ENCODE data around the gene GGT6. TPM values are rescaled to one million over a fixed set of nuclear protein-coding genes. Genes with fewer than 3 reads are reported as not detected.

Gene GGT6
- total RNA-seq, 2 donors from 2014 or later = not detected

DNA sequence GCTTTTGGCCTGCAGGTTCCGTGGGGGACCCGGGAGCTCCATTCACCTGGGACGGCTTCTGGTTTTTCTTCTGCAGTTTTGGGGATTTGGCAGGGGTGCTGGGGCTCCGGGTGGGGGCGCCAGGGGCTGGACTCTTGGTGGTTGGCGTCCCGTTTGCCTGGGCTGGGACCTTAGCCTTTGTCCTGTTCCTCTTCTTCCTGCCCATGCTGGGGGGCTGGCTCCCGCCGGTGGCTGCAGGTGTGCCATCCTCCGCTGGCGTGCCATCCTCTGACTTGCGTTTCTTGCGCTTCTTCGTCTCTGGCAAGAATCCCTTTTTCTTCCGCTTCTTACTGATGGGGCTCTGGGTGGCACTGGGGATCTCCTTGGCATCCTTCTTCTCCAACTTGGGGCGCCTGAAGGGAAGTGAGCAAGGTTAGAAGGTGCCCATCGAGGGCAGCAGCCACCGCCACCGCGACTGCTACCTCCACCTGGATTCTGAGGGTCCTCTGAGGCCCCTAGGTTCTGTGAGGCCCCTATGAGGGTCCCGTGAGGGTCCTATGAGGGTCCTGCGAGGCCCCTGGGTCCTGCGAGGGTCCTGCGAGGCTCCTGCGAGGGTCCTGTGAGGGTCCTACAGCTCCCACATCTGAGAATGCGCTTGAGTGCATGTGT is 20.7 kb downstream of the GGT6 start:
- peaks cover 6% of the 10 kb centered on the region for H3K36me3 Mint-ChIP-seq
- H3K27ac Mint-ChIP-seq = no peak overlapping the region
- DNase-seq (ENCODE audit: low spot score) = no peak
- H3K4me1 Mint-ChIP-seq (ENCODE audit: low read depth in 2 of 2) = no peaks in the 10 kb centered on the region
- ATAC-seq = no peak
- H3K4me3 Mint-ChIP-seq = no peak overlapping the region
- H3K27me3 Mint-ChIP-seq = no peaks in the 10 kb centered on the region
- no peaks in the 10 kb centered on the region for H3K9me3 Mint-ChIP-seq

DNA sequence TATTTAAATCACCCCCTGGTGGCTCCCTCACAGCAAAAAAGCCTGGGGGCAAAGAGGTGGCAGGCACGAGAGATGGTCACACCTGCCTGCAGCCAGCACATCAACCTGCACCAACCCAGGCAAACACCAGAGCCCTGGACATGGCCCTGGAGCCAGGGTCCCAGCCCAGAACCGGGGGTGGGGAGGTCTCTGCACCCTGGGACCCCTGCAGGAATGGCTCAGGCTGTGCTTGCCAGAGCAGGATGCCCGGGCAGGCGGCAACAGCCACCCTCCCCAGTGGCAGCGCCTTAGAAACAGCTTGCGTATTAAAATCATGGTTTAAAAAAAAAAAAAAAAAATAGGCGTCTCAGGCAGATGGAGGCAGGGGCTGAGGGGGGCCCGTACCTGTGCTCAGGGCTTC is 21.4 kb downstream of the GGT6 start:
- peaks cover 6% of the 10 kb centered on the region for H3K36me3 Mint-ChIP-seq
- ATAC-seq = no peak

GRCh38 chr17:4538236-4539002 is 22.0 kb downstream of the GGT6 start:
- Mint-ChIP-seq H3K4me3 (no peak overlapping the region), H3K27me3 (no peaks in the 10 kb centered on the region), H3K9me3 (no peaks in the 10 kb centered on the region), H3K4me1 (ENCODE audit: low read depth in 2 of 2) (peaks cover 0 to 1% of the 10 kb centered on the region in 2 donors), H3K27ac (no peak overlapping the region), H3K36me3 (peaks cover 6% of the 10 kb centered on the region)
- ATAC-seq (no peak), DNase-seq (ENCODE audit: low spot score) (no peak)

More for the DNA sequence above, 21.4 kb downstream of the GGT6 start:
- no peaks in the 10 kb centered on the region for H3K27me3 Mint-ChIP-seq
- no peak overlapping the region for H3K4me3 Mint-ChIP-seq
- H3K27ac Mint-ChIP-seq = no peak overlapping the region
- DNase-seq (ENCODE audit: low spot score) = no peak
- no peaks in the 10 kb centered on the region for H3K9me3 Mint-ChIP-seq
- no peaks in the 10 kb centered on the region for H3K4me1 Mint-ChIP-seq (ENCODE audit: low read depth in 2 of 2)

GRCh38 chr17:4537451-4538235 is 22.7 kb downstream of the GGT6 start:
- no peaks in the 10 kb centered on the region for H3K27me3 Mint-ChIP-seq
- H3K36me3 Mint-ChIP-seq = peaks cover 6% of the 10 kb centered on the region
- no peaks in the 10 kb centered on the region for H3K9me3 Mint-ChIP-seq
- DNase-seq (ENCODE audit: low spot score) (no peak), ATAC-seq (no peak)
- peaks cover 0 to 4% of the 10 kb centered on the region in 2 donors for H3K4me1 Mint-ChIP-seq (ENCODE audit: low read depth in 2 of 2)
- H3K4me3 Mint-ChIP-seq = no peak overlapping the region
- no peak overlapping the region for H3K27ac Mint-ChIP-seq

- Mint-ChIP-seq H3K27me3 (peaks cover 3 to 5% of the 10 kb centered on the region in 2 donors), H3K4me1 (ENCODE audit: low read depth in 2 of 2) (peaks cover 0 to 7% of the 10 kb centered on the region in 2 donors), H3K27ac (no peak overlapping the region), H3K9me3 (no peaks in the 10 kb centered on the region), H3K36me3 (peaks cover 6% of the 10 kb centered on the region), H3K4me3 (no peak overlapping the region)
- DNase-seq (ENCODE audit: low spot score) (no peak), ATAC-seq (no peak)
Measured at GRCh38 chr17:4536742-4537411, 23.5 kb downstream of the GGT6 start.

GRCh38 chr17:4536259-4536741 is 24.1 kb downstream of the GGT6 start:
- peaks cover 4 to 8% of the 10 kb centered on the region in 2 donors for H3K27me3 Mint-ChIP-seq
- peak in 1 of 2 donors; percentile 7 for ATAC-seq

DNA sequence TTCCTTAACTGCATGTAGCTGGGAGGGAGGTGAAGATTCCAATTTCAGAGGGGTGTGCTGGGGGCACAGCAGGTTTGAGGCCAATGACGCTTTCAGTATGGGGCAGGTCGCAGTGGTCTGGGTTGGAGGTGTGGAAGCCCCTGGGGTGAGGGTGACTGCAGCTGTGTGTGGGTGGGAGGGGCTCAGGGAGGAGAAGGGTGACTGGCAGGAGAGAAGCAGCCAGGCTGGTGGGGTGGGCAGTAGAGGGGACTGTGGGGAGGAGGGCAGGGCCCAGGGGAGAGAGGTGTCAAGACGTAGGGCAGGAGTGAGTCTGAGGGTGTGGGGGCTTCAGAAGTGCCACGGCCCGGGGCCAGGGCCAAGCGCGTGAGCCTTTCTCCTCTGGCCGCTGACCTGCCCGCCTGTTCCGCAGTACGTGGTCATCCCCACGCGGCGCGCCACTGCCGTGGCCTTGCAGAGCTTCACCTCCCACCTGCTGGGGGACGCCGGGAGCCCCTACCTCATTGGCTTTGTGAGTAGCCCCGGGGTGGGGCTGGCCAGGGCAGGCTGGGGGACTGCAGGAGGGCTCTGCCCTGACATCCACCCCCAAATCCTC is 24.6 kb downstream of the GGT6 start:
- Mint-ChIP-seq H3K4me1 (ENCODE audit: low read depth in 2 of 2) (peaks cover 0 to 7% of the 10 kb centered on the region in 2 donors), H3K4me3 (no peak overlapping the region), H3K27ac (no peak overlapping the region), H3K9me3 (no peaks in the 10 kb centered on the region), H3K27me3 (peaks cover 4 to 8% of the 10 kb centered on the region in 2 donors), H3K36me3 (peaks cover 6% of the 10 kb centered on the region)
- DNase-seq (ENCODE audit: low spot score) (no peak), ATAC-seq (no peak)

More at GRCh38 chr17:4536259-4536741, 24.1 kb downstream of the GGT6 start:
- H3K27ac Mint-ChIP-seq = no peak overlapping the region
- no peak overlapping the region for H3K4me3 Mint-ChIP-seq
- no peak for DNase-seq (ENCODE audit: low spot score)
- H3K4me1 Mint-ChIP-seq (ENCODE audit: low read depth in 2 of 2) = peaks cover 0 to 7% of the 10 kb centered on the region in 2 donors
- H3K36me3 Mint-ChIP-seq = peaks cover 6% of the 10 kb centered on the region
- no peaks in the 10 kb centered on the region for H3K9me3 Mint-ChIP-seq

DNA sequence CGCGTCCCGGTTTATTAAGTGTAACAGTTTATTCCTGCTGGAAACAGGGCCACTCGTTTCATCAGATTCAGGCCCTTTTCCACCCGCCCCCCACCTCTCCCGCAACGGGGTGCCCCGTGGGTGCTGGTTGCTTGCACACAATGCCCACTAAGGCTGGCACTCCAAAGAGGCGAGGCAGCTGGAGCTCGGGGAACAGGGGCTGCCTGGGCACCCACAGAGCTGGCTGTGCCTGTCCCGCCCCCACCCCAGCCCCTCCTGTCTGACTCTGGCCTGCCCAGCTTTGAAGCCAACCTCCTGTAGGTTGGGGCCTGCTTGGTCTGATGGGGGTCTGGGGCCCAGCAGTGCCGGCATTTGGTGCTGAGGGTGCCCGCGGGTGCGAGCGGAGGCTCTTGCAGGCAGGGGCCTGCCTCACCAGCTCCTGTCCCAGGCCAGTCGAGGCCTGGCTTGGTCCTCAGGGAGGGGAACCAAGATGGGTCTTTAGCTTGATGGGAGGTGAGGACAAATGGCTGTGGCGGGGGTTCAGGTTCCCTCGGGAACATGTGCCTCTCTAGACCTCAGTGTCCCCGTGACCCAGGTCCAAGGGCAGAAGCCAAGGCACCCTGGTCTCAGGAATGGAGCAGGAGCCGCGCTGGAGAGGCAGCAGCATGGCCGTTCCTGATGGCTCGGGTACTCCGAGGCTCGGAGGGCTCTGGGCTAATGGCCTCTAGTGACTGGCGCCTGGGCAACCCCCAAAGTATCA is 25.3 kb downstream of the GGT6 start:
- peaks cover 4 to 8% of the 10 kb centered on the region in 2 donors for H3K27me3 Mint-ChIP-seq
- DNase-seq (ENCODE audit: low spot score) (no peak), ATAC-seq (no peak)
- peaks cover 0 to 7% of the 10 kb centered on the region in 2 donors for H3K4me1 Mint-ChIP-seq (ENCODE audit: low read depth in 2 of 2)
- peaks cover 6% of the 10 kb centered on the region for H3K36me3 Mint-ChIP-seq
- no peak overlapping the region for H3K4me3 Mint-ChIP-seq
- H3K27ac Mint-ChIP-seq = no peak overlapping the region
- H3K9me3 Mint-ChIP-seq = no peaks in the 10 kb centered on the region

DNA sequence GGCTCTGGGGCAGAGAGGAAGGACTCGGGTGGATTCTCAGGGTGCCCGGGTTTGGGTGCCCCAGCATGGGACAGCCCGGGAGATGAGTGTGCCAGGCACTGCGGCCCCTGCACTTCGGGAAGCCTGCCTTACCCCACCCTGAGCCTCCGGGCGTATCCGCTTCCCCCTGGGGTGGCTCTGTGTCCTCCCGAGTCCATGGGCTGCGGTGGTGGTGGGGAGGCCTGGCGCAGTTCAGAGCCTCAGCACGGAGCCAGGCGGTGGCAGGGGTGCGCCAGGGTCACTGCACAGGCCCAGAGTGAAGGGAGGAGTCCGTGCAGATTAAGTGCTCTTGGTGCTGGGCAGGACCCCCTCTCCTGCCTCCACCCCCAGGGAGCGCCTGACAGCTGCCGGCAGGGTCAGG is 25.9 kb downstream of the GGT6 start:
- Mint-ChIP-seq H3K9me3 (no peaks in the 10 kb centered on the region), H3K4me1 (ENCODE audit: low read depth in 2 of 2) (peaks cover 0 to 7% of the 10 kb centered on the region in 2 donors), H3K4me3 (no peak overlapping the region), H3K36me3 (peaks cover under 1% of the 10 kb centered on the region), H3K27me3 (peaks cover 4 to 8% of the 10 kb centered on the region in 2 donors), H3K27ac (no peak overlapping the region)
- ATAC-seq = no peak
- DNase-seq (ENCODE audit: low spot score) = no peak

- Mint-ChIP-seq H3K4me3 (no peak overlapping the region), H3K9me3 (no peaks in the 10 kb centered on the region), H3K36me3 (no peaks in the 10 kb centered on the region), H3K4me1 (ENCODE audit: low read depth in 2 of 2) (peaks cover 0 to 7% of the 10 kb centered on the region in 2 donors), H3K27me3 (peaks cover 4 to 8% of the 10 kb centered on the region in 2 donors), H3K27ac (no peak overlapping the region)
- no peak for DNase-seq (ENCODE audit: low spot score)
- ATAC-seq = no peak
Measured at GRCh38 chr17:4533523-4534504, 26.6 kb downstream of the GGT6 start.

GRCh38 chr17:4532860-4533522 is 27.4 kb downstream of the GGT6 start:
- Mint-ChIP-seq H3K36me3 (no peaks in the 10 kb centered on the region), H3K27me3 (peaks cover 4 to 8% of the 10 kb centered on the region in 2 donors), H3K4me1 (ENCODE audit: low read depth in 2 of 2) (peaks cover 0 to 7% of the 10 kb centered on the region in 2 donors), H3K4me3 (no peak overlapping the region), H3K27ac (no peak overlapping the region), H3K9me3 (no peaks in the 10 kb centered on the region)
- no peak for ATAC-seq
- no peak for DNase-seq (ENCODE audit: low spot score)

All from natural killer cell treated with Interleukin-12 subunit alpha and Interleukin-12 subunit beta and Interleukin-15 and Interleukin-18, amount 100 ng/mL, for 72 hours (primary cell).